ENCODE results near the gene WASL.
A peak's percentile ranks its signal among the peaks of the same experiment; 100 is the strongest.

WASL gene

GRCh38 chr7:123687727-123688126, 61.1 kb downstream of the WASL start:
- no peak for DNase-seq

GRCh38 chr7:123687161-123687560, 61.6 kb downstream of the WASL start:
- DNase-seq, result no peak

GRCh38 chr7:123682690-123683089, 66.1 kb downstream of the WASL start:
- DNase-seq, result peak; percentile 71

- no peak for DNase-seq
These were observed 67.2 kb downstream of the WASL start for GRCh38 chr7:123681561-123681960.

GRCh38 chr7:123680580-123680979, 68.2 kb downstream of the WASL start:
- no peak for DNase-seq

GRCh38 chr7:123679614-123680013, 69.2 kb downstream of the WASL start:
- no peak for DNase-seq

- DNase-seq, result no peak
These were observed 71.6 kb downstream of the WASL start for GRCh38 chr7:123677061-123677715.

GRCh38 chr7:123675181-123675473, 73.7 kb downstream of the WASL start:
- peak; percentile 32 for DNase-seq

GRCh38 chr7:123674399-123675180, 74.2 kb downstream of the WASL start:
- peak; percentile 24 for DNase-seq

- no peak for DNase-seq
These were observed 74.9 kb downstream of the WASL start for GRCh38 chr7:123673752-123674398.

- no peak for DNase-seq
These were observed 75.6 kb downstream of the WASL start for GRCh38 chr7:123673137-123673732.

- no peak for DNase-seq
These were observed 79.3 kb downstream of the WASL start for GRCh38 chr7:123669485-123669884.

- no peak for DNase-seq
These were observed 82.3 kb downstream of the WASL start for GRCh38 chr7:123666492-123666891.

GRCh38 chr7:123665896-123666295, 82.9 kb downstream of the WASL start:
- DNase-seq, result no peak

- no peak for DNase-seq
These were observed 83.6 kb downstream of the WASL start for GRCh38 chr7:123665157-123665556.

- DNase-seq, result no peak
These were observed 85.6 kb downstream of the WASL start for GRCh38 chr7:123663200-123663599.

- DNase-seq, result no peak
These were observed 86.0 kb downstream of the WASL start for GRCh38 chr7:123662755-123663154.

GRCh38 chr7:123662293-123662692, 86.5 kb downstream of the WASL start:
- no peak for DNase-seq

GRCh38 chr7:123661765-123662164, 87.0 kb downstream of the WASL start:
- no peak for DNase-seq

- no peak for DNase-seq
These were observed 88.1 kb downstream of the WASL start for GRCh38 chr7:123660514-123661354.

- DNase-seq, result no peak
These were observed 90.8 kb downstream of the WASL start for GRCh38 chr7:123658023-123658422.

- DNase-seq, result no peak
These were observed 91.5 kb downstream of the WASL start for GRCh38 chr7:123657304-123657685.

Measured in fibroblast of skin of scalp (primary cell).